ENCODE data around the gene ETV4.

- no peak for TF ChIP-seq CTCF (IDR thresholded peaks at IDR 0.05; ENCODE audit: poor library complexity)
- TF ChIP-seq EZH2 (IDR thresholded peaks at IDR 0.05; ENCODE audit: borderline replicate concordance): no peak
Observed at GRCh38 chr17:43479948-43480347, 66.2 kb downstream of the ETV4 start.
